Ovary (tissue), 9 donors: ENCODE results near the gene SULT2B1. TPM values are rescaled to one million over a fixed set of nuclear protein-coding genes. Genes with fewer than 3 reads are reported as not detected.

Experiments
- DNase-seq, 5 donors: peaks; one replicate each; pipeline ENCODE4 v3.0.0-alpha.2; 2019 to 2020
- H3K27ac ChIP-seq, 2 donors: fragments of 200-600 bp; one replicate each; pipeline versions ENCODE4 v1.5.1 to v1.8.0; 2019 to 2022
- H3K27me3 ChIP-seq: fragments of 200-600 bp; one replicate; pipeline ENCODE4 v1.8.0; 2022
- H3K36me3 ChIP-seq: fragments of 200-600 bp; sonication (generic); one replicate; pipeline ENCODE4 v1.5.1; 2019
- H3K4me1 ChIP-seq: one replicate; pipeline ENCODE4 v1.8.1; 2013; ENCODE audit warnings: mild to moderate bottlenecking, moderate library complexity; ENCODE audit not compliant: insufficient read depth
- H3K4me3 ChIP-seq: fragments of 200-600 bp; sonication (generic); one replicate; pipeline ENCODE4 v1.5.1; 2017
- H3K9me3 ChIP-seq, 2 donors: fragments of 200-600 bp in 1 of 2; sonication (generic) in 1 of 2; one replicate each; pipeline versions ENCODE4 v1.5.1 to v1.8.1; 2013 to 2019; ENCODE audit warnings: mild to moderate bottlenecking in 1 of 2, moderate library complexity in 1 of 2
- EP300 ChIP-seq: sonication (generic); formaldehyde crosslinking; IDR thresholded peaks from one replicate; pipeline ENCODE4 v1.6.1; 2017; ENCODE audit warnings: antibody characterized with exemption
- POLR2A ChIP-seq: fragments of 450-650 bp; IDR thresholded peaks from one replicate; pipeline ENCODE4 v1.6.1; 2017; ENCODE audit warnings: antibody characterized with exemption, mild to moderate bottlenecking, moderate library complexity
- WGBS, 3 donors: extraction: QIAGEN DNeasy Blood & Tissue Kit in 1 of 3; methylation state at CpG; one replicate each; pipeline versions ENCODE4 v1.1.5 to v1.1.7; 2013 to 2017; 5-methylcytosine and 5-hydroxymethylcytosine counted together
- intact Hi-C, 4 donors: fragments of 100-400 bp; cut with DNase I; formaldehyde crosslinking; loops; one replicate each; pipeline versions ENCODE4 v1.11.0 to v1.15.1; 2022 to 2023
- polyA plus RNA-seq, 2 donors: library from polyadenylated mRNA; stranded (reverse); fragments of 200-250 nt in 1 of 2; fragments of 350-450 nt in 1 of 2; fragmentation: Illumina TruSeq in 1 of 2; extraction: RNeasy Lipid Tissue Mini Kit (QIAGEN cat#74804) in 1 of 2; gene quantifications; one replicate each; pipeline ENCODE4 v1.2.3, GENCODE V29; 2013 to 2014
- total RNA-seq, 7 donors: library from RNA; depleted of rRNA in 2 of 7; stranded (reverse); fragments of >200 nt in 2 of 7; fragmentation: NEBNext Ultra II Directional in 3 of 7; extraction: Animal tissue kit (Norgen Biotek cat#: 25700) in 3 of 7; gene quantifications; one replicate each; pipeline versions ENCODE4 v1.1.0 to v1.2.4, GENCODE V29; 2016 to 2023
- TF ChIP-seq, protein P1 (sequence below), 3 donors: fragments of 450-650 bp in 2 of 3; fragments of 200-600 bp in 1 of 3; IDR thresholded peaks; one replicate each; pipeline versions ENCODE4 v1.5.1 to v1.8.0; 2016 to 2022; ENCODE audit warnings: antibody characterized with exemption in 3 of 3, mild to moderate bottlenecking in 1 of 3
- donor health status: DM: no; HTN: no; CAD: no; lungs with moderate emphysema.
- donor health status: DM: no; HTN: no; CAD: no.
- donor health status: Bipolar disorder and iron deficiency.
- donor health status: DM: yes; HTN: yes; CAD: no.
- donor health status: DM: no; HTN: no; CAD: no.
- donor health status: DM: yes; HTN: yes; CAD: no.

The SULT2B1 gene
- total and polyA plus RNA-seq, 9 donors, result 0.10 to 0.20 TPM; not detected in 7

GRCh38 chr19:48508729-48509411 lies 43.1 kb upstream of the SULT2B1 start:
- TF ChIP-seq, protein P1, sequence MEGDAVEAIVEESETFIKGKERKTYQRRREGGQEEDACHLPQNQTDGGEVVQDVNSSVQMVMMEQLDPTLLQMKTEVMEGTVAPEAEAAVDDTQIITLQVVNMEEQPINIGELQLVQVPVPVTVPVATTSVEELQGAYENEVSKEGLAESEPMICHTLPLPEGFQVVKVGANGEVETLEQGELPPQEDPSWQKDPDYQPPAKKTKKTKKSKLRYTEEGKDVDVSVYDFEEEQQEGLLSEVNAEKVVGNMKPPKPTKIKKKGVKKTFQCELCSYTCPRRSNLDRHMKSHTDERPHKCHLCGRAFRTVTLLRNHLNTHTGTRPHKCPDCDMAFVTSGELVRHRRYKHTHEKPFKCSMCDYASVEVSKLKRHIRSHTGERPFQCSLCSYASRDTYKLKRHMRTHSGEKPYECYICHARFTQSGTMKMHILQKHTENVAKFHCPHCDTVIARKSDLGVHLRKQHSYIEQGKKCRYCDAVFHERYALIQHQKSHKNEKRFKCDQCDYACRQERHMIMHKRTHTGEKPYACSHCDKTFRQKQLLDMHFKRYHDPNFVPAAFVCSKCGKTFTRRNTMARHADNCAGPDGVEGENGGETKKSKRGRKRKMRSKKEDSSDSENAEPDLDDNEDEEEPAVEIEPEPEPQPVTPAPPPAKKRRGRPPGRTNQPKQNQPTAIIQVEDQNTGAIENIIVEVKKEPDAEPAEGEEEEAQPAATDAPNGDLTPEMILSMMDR (IDR thresholded peaks at IDR 0.05), result no peak
- no peak for TF ChIP-seq EP300
- TF ChIP-seq POLR2A, result no peak
- Histone ChIP-seq H3K4me1 (peaks cover 2% of the 10 kb centered on the region), H3K36me3 (no peaks in the 10 kb centered on the region), H3K27me3 (peaks cover 6% of the 10 kb centered on the region), H3K4me3 (no peak overlapping the region), H3K9me3 (no peaks in the 10 kb centered on the region), H3K27ac (no peak overlapping the region)
- intact Hi-C loops, result no loop called here
- no peak for DNase-seq
- 71 to 81% (median 73%) methylated on average over 32 of the region's 32 CpGs for WGBS, 3 donors

GRCh38 chr19:48509467-48510194 lies 42.3 kb upstream of the SULT2B1 start:
- peak in 1 of 5 donors; percentile 23 for DNase-seq
- Histone ChIP-seq H3K27me3 (peaks cover 6% of the 10 kb centered on the region), H3K9me3 (no peaks in the 10 kb centered on the region), H3K27ac (no peak overlapping the region), H3K4me3 (no peak overlapping the region), H3K4me1 (peaks cover 2% of the 10 kb centered on the region), H3K36me3 (no peaks in the 10 kb centered on the region)
- TF ChIP-seq, protein P1 (IDR thresholded peaks at IDR 0.05), result no peak
- TF ChIP-seq EP300 (no peak), POLR2A (no peak)
- 68 to 75% (median 70%) methylated on average over 12 of the region's 12 CpGs for WGBS, 3 donors
- intact Hi-C loops, result no loop called here

GRCh38 chr19:48510421-48511268 lies 41.3 kb upstream of the SULT2B1 start:
- intact Hi-C loops, result no loop called here
- no peak for TF ChIP-seq EP300
- TF ChIP-seq, protein P1 (IDR thresholded peaks at IDR 0.05), result no peak
- DNase-seq, result peak; percentile 57 to 75 (median 73)
- Histone ChIP-seq H3K4me3 (no peak overlapping the region), H3K9me3 (no peaks in the 10 kb centered on the region), H3K4me1 (peaks cover 2% of the 10 kb centered on the region), H3K27me3 (peaks cover 6% of the 10 kb centered on the region), H3K36me3 (no peaks in the 10 kb centered on the region), H3K27ac (no peak overlapping the region)
- WGBS, 3 donors, result 8 to 9% (median 8%) methylated on average over 24 of the region's 24 CpGs

DNA sequence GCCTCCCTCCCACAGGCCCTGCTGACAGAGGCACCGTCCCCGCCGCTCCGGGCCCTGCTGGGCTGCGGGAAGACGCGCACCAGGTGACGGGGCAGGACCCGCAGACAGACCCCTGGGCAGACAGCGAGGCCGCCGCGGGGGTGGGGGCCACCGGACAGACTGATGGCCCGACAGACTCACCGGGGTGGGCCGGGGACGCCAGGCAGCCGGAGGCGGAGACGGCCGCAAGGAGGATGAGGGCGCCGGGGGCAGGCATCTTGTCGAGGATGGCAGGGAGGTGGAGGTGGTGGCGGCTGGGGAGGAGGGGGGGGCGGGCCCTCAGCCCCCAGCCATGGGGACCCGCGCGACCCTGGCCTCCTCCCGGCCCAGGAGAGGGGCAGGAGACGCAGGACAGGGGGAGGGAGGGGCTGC lies 40.6 kb upstream of the SULT2B1 start:
- H3K36me3 ChIP-seq, result no peaks in the 10 kb centered on the region
- no peak overlapping the region for H3K4me3 ChIP-seq
- peaks cover 6% of the 10 kb centered on the region for H3K27me3 ChIP-seq
- TF ChIP-seq POLR2A (no peak), EP300 (no peak)
- TF ChIP-seq, protein P1 (IDR thresholded peaks at IDR 0.05), result no peak
- no peaks in the 10 kb centered on the region for H3K9me3 ChIP-seq
- H3K4me1 ChIP-seq, result peaks cover 2% of the 10 kb centered on the region
- H3K27ac ChIP-seq, result no peak overlapping the region
- WGBS, 3 donors, result 0 to 2% (median 1%) methylated on average over 9 to 32 of the region's 32 CpGs
- peak in 1 of 5 donors; percentile 27 for DNase-seq
- intact Hi-C loops, result no loop called here
